Measurements from ENCODE around the gene MRPS2. TPM values are rescaled to one million over a fixed set of nuclear protein-coding genes. Genes with fewer than 3 reads are reported as not detected.

MRPS2 gene
- total RNA-seq, 2 experiments from 2014 or later: 20.8 to 23.2 TPM

DNA sequence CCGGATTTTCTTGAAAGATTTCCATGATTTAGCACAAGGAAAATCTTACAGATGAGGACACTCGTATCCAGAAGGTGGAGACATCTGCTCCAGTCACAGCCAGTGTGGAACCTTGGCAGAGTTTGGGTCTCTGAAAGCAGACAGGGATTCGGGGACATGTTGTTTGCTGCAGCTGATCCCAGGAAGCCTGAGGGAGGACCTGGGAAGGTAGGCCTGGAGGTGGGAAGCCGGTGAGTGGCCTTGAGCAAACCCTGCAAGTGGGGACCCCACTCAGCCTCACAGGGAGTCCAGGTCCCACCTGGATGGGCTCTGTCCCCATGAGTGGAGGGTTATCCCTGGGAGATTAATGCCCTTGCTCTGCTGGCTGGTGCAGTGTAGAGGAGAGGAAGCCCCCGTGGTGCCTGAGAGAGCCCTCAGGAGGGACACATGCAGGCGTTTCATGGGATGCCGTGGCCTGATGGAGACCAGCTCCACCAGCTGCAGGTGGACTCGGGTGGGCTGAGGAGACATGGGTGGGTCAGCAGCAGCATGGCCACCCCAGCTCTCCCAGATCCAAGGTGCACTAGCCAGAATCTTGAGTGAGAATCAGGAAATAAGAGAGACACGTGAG is 7.8 kb downstream of the MRPS2 start:
- CTCF ChIA-PET: no interaction called here
- Histone ChIP-seq H3K4me1 (ENCODE audit: insufficient read depth, low read length) (peaks cover 11% of the 10 kb centered on the region), H3K9me3 (ENCODE audit: control insufficient read depth in 1 of 2, insufficient read depth in 1 of 2, low read length in 2 of 2) (peaks cover 0 to 22% of the 10 kb centered on the region in 2 experiments), H3K4me3 (ENCODE audit: low read length) (no peak overlapping the region), H3K27ac (ENCODE audit: low read depth in 1 of 2, low read length in 2 of 2) (no peak overlapping the region), H3K27me3 (ENCODE audit: control insufficient read depth in 1 of 2, insufficient read depth in 2 of 2, low read length in 2 of 2) (no peaks in the 10 kb centered on the region), H3K36me3 (ENCODE audit: insufficient read depth, low read length) (peaks cover 18% of the 10 kb centered on the region)
- Mint-ChIP-seq H3K36me3 (ENCODE audit: low read depth) (peaks cover 21% of the 10 kb centered on the region), H3K27me3 (no peaks in the 10 kb centered on the region), H3K4me1 (ENCODE audit: low read depth) (peaks cover 10% of the 10 kb centered on the region), H3K9me3 (peaks cover 6% of the 10 kb centered on the region), H3K27ac (no peak overlapping the region), H3K4me3 (no peak overlapping the region)
- DNase-seq (peak in 2 of 14 experiments; percentile 5 to 20), ATAC-seq (ENCODE audit: poor library complexity) (no peak)
- POLR2A ChIA-PET: no interaction called here
- intact Hi-C loops (cut with DNase I, micrococcal nuclease): loop anchor here in 1 of 2 experiments (10.0 kb wide), 2 partner anchors 1184 to 1344 kb away; partner anchors contain the start of genes RNU6ATAC and RXRA
- TF ChIP-seq, protein P1, sequence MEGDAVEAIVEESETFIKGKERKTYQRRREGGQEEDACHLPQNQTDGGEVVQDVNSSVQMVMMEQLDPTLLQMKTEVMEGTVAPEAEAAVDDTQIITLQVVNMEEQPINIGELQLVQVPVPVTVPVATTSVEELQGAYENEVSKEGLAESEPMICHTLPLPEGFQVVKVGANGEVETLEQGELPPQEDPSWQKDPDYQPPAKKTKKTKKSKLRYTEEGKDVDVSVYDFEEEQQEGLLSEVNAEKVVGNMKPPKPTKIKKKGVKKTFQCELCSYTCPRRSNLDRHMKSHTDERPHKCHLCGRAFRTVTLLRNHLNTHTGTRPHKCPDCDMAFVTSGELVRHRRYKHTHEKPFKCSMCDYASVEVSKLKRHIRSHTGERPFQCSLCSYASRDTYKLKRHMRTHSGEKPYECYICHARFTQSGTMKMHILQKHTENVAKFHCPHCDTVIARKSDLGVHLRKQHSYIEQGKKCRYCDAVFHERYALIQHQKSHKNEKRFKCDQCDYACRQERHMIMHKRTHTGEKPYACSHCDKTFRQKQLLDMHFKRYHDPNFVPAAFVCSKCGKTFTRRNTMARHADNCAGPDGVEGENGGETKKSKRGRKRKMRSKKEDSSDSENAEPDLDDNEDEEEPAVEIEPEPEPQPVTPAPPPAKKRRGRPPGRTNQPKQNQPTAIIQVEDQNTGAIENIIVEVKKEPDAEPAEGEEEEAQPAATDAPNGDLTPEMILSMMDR (IDR thresholded peaks at IDR 0.05): no peak

DNA sequence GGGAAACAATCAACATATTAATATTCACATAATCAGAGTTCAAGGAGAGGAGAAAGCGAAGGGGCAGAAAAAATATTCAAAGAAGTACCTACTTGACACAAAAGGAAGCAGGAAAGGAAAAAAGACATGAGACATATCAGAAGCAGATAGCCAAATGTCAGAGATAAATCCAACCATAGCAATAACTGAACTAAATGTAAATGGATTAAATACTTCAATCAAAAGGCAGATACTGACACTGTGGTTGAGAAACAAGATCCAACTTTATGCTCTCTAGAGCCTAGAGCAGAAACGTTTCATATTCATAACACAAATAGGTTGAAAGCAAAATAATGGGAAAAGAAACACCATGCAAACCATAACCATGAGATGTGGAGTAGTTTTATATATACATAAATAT is 9.0 kb downstream of the MRPS2 start:
- DNase-seq (peak in 1 of 14 experiments; percentile 0), ATAC-seq (ENCODE audit: poor library complexity) (no peak)
- Mint-ChIP-seq H3K36me3 (ENCODE audit: low read depth) (peaks cover 9% of the 10 kb centered on the region), H3K9me3 (peaks cover 6% of the 10 kb centered on the region), H3K27me3 (no peaks in the 10 kb centered on the region), H3K4me3 (no peak overlapping the region), H3K27ac (no peak overlapping the region), H3K4me1 (ENCODE audit: low read depth) (peaks cover 4% of the 10 kb centered on the region)
- TF ChIP-seq, protein P1 (IDR thresholded peaks at IDR 0.05): no peak
- POLR2A ChIA-PET: no interaction called here
- no peak overlapping the region for H3K27ac ChIP-seq (ENCODE audit: low read depth in 1 of 2, low read length in 2 of 2)
- peaks cover 0 to 22% of the 10 kb centered on the region in 2 experiments for H3K9me3 ChIP-seq (ENCODE audit: control insufficient read depth in 1 of 2, insufficient read depth in 1 of 2, low read length in 2 of 2)
- H3K27me3 ChIP-seq (ENCODE audit: control insufficient read depth in 1 of 2, insufficient read depth in 2 of 2, low read length in 2 of 2): no peaks in the 10 kb centered on the region
- H3K4me3 ChIP-seq (ENCODE audit: low read length): no peak overlapping the region
- CTCF ChIA-PET: no interaction called here
- H3K36me3 ChIP-seq (ENCODE audit: insufficient read depth, low read length): peaks cover 7% of the 10 kb centered on the region
- intact Hi-C loops (cut with DNase I, micrococcal nuclease): loop anchor here in 1 of 2 experiments (10.0 kb wide), 2 partner anchors 1185 to 1345 kb away; partner anchors contain the start of genes RNU6ATAC and RXRA
- peaks cover 6% of the 10 kb centered on the region for H3K4me1 ChIP-seq (ENCODE audit: insufficient read depth, low read length)

DNA sequence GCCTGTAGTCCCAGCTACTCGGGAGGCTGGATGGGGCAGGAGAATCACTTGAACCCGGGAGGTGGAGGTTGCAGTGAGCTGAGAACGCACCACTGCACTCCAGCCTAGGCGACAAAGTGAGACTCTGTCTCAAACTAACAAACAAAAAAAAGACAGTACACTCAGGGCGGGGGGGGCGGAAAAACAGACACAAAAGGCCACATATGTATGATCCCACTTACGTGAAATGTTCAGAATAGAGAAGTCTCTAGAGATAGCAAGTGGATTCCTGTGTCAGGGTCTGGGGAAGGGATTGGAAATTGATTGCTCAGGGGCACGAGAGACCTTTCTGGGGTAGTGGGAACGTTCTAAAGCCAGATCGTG is 11.7 kb downstream of the MRPS2 start:
- Mint-ChIP-seq H3K27ac (no peak overlapping the region), H3K9me3 (peaks cover 6% of the 10 kb centered on the region), H3K4me3 (no peak overlapping the region), H3K4me1 (ENCODE audit: low read depth) (no peaks in the 10 kb centered on the region), H3K36me3 (ENCODE audit: low read depth) (no peaks in the 10 kb centered on the region), H3K27me3 (peaks cover 4% of the 10 kb centered on the region)
- Histone ChIP-seq H3K27ac (ENCODE audit: low read depth in 1 of 2, low read length in 2 of 2) (no peak overlapping the region), H3K36me3 (ENCODE audit: insufficient read depth, low read length) (no peaks in the 10 kb centered on the region), H3K9me3 (ENCODE audit: control insufficient read depth in 1 of 2, insufficient read depth in 1 of 2, low read length in 2 of 2) (peaks cover 0 to 18% of the 10 kb centered on the region in 2 experiments), H3K27me3 (ENCODE audit: control insufficient read depth in 1 of 2, insufficient read depth in 2 of 2, low read length in 2 of 2) (peaks cover 0 to 2% of the 10 kb centered on the region in 2 experiments), H3K4me3 (ENCODE audit: low read length) (no peak overlapping the region), H3K4me1 (ENCODE audit: insufficient read depth, low read length) (peaks cover 4% of the 10 kb centered on the region)
- TF ChIP-seq, protein P1 (IDR thresholded peaks at IDR 0.05): no peak
- peak in 1 of 14 experiments; percentile 8 for DNase-seq
- ChIA-PET POLR2A (no interaction called here), CTCF (no interaction called here)
- ATAC-seq (ENCODE audit: poor library complexity): no peak
- intact Hi-C loops (cut with DNase I, micrococcal nuclease): no loop called here

All from CD4-positive, alpha-beta T cell (primary cell).